HG02981 (cell line): ENCODE results near the gene HOXC11.

Source experiments
- ATAC-seq: cut with Tn5 transposase; IDR thresholded peaks from one replicate; pipeline ENCODE4 v1.9.1; 2021; ENCODE audit warnings: mild to moderate bottlenecking, moderate library complexity; ENCODE audit not compliant: unreplicated experiment

The HOXC11 gene

DNA sequence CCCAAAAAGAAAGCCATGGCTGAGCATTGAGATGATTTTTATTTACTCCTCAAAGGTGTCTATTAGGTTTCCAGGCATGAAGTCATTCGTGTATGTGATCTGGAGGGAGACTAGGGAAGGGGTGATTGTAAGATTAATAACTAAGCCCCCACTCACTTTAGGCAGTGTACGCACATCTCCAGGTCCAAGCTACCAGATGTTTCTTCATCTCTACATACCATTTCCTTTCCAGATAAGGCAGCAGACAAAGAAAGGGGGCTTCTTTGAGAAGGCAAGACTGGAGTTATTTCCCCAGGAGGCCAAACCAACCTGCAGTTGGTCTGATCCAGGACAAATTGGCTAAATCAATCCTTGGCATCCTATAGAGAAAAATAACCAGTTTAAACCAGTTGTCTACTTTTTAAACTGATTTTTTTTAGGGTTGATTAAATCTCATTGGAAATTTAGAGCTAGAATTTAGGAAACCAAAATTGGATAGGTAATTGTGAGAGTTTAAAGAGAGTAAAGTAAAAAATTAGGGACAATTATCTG lies 30.4 kb upstream of the HOXC11 start:
- ATAC-seq: no peak

DNA sequence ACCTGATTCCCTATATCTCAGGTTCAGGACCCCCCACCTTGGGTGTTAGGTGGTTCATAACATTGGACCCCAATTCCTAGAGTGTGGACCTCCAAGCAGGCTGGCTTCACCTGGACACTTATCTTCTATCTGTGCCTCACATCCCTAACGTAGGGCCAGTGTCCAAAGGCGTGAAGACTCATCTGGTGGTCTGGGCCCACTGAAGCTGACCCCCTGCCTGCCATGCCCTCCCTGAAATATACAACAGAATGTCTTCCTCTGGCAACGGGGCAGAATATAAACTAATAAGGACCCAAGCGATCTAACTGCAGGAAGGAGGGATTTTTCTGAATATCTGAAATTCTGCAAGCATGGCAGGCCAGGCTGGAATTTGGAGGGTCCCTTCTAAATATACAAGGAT lies 28.7 kb upstream of the HOXC11 start:
- no peak for ATAC-seq

DNA sequence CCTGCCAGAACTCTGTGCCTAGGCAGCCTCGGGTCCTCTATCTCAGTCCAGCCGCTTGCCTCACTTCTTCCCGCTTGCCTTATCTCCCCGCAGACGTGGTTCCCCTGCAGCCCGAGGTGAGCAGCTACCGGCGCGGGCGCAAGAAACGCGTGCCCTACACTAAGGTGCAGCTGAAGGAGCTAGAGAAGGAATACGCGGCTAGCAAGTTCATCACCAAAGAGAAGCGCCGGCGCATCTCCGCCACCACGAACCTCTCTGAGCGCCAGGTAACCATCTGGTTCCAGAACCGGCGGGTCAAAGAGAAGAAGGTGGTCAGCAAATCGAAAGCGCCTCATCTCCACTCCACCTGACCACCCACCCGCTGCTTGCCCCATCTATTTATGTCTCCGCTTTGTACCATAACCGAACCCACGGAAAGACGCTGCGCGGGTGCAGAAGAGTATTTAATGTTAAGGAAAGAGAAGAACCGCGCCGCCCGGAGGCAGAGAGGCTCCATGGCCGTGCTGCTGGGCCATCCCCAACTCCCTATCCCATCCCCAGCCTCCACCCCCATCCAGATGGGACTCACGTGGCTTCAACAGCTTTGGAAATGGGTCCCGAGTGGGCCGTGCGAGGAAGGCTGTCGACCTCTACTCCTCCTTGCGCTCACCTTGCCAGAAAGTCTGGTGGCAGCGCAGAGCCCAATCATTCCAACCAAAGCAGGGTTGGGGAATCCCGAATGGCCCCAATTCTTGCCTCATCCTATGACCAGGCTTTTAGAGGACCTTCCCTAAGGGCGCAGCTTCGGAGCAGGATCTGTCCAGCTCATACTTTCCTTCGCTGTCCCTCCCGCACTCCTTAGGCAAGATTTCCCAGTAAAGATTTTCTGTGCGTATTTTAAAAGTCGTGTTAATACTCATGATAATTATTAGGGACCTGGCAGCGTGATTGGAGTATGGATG lies 27.7 kb upstream of the HOXC11 start:
- no peak for ATAC-seq

DNA sequence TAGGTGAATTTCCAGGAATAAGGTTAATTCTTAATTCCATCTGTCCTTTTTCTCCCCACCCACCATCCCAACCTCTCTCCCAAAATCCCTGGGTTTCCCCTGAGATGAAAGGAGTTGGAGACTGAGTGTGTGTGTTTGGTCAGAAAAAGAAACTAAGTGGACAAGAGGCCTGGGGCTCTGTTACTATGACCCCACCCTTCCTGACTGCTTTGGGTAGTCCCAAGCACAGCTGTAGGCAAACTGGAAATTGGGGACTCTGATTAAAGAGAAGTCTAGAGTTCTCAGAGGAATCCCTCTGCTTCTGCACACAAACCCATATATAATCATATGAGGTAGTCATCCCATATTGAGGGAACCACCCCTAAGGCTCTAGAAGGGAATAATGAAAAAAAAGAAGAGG lies 25.2 kb upstream of the HOXC11 start:
- ATAC-seq: no peak

DNA sequence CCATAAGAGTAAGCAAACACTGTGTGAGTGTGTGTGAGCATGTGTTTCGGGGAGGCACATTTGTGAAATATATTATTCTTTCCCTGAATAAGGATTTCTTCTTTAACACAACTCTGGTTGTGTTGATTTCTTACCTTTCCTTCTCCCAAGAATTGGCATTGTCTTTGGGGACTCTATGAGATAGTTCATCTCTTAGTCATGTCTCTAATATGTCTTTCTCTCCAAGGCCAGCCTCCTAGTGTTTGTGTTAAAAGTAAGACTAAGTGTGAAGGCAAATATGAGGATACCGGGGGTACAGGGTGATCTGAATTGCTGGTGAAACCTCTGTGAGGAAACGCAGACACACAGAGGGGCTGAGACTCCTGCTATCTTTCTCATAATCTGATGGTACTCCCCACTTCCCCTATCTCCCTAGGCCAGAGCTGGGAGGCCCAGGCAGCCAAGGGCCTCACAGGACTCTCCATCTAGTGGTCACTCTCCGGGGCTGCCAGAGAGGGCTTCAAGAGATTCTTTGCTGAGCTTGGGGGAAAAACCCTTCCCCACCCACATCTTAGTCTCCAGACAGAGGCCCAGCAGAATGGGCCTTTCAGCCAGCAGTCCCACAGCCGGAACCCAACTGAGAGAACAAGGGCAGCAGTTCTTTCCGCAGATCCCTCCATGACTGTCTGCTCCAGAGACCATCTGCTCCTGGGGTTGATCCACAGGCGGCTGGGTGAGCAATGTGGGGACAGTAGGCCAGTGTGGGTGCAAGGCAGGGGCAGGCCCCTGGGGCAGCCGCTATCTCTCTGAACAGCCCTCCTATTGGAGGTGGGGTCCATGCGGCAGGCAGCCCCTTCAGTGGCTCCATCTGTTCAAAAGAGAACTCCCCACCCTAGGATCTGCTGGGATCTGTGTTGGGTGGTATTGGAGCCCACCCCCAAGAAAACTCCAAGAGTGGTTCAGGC lies 24.0 kb upstream of the HOXC11 start:
- ATAC-seq: no peak

DNA sequence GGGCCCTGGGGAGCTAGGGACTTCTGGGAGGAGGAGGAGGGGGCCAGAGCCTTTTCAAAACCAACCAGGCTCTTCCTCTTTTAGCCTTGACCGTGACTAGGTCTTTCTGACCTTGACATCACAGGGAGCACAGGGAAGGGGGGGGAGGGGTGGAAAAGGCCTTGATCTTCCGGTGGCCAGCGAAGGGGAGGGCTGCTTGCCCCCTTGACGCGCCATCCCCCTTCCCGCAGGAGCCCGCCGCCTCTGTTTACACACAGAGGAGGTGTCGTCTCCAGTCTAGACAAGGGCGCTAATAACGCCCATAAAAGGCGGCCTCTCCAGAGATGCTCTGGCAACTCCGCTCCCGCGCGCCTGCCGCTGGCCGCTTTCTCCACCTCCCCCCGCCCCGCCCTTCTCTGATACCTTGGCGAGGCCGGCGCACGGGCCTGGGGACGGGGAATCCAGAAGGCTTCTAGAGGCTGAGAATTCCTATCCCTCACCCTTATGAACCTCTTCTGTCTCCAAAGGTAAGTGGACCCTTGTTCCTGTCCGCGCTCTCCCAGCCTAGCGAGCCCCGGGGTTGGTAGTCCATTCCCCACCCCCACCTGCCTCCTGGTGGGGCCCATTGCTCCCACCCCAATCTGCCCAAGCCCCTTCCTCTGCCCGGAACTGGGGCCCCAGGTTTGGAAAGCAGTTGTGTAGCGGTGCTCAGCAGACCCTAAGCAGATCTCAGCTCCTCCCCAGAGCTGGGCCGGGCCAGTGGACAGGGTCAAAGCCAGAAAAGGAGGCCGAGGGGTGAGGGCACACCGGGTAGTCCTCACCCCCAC lies 23.1 kb upstream of the HOXC11 start:
- no peak for ATAC-seq

DNA sequence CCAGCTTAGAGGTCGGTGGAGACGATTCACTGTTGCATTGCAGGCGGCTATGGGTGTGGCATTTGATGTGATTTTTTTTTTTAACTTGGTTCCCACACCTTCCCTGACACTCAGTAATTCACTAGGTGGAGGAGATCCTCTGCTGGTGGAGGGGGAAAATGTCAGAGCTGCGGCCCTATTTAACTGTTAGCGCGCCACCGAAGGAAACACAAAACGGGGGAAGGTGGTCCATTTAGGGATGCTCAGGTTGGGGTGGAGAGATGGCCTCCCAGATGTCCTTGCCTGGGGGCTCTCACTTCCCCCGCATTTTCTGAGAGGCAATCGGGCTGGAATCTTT lies 22.5 kb upstream of the HOXC11 start:
- ATAC-seq: no peak

DNA sequence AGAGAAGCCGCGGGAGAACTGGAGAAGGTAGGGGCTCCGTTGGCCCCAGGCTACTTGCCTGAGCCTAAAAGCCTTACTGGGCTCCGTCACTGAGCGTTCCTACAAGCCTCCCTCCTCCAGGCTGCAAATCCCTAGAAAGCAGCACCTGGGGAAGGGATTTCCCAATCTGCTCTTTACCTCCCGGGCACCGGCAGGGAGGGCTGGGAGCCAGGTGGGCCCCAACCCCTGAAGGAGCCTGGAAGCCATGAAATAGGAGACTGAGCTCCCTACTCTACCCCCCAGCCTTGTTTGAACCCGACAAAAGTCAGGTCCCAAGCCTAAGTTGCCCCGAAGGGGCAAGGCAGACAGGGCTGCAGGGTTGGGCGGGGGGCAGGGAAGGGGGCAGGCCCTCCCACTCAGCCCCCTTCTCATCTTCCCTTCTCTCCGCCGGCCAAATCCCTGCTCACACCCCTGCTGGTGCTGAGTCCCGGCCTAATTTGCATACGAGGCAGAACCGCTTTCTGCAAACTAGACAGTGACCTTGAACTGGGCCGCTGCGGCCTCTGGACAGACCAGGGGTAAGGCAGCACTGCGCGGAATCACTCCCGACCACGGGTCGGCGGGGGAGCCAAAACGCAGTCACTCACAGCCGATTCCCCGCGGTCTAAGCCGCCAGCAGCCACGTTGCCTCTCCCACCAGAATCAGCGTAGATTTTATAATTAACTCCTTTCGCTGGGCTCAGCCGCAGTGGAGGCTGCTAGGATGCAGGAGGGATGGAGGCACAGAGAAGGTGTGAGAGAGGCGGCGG lies 21.9 kb upstream of the HOXC11 start:
- ATAC-seq: no peak

DNA sequence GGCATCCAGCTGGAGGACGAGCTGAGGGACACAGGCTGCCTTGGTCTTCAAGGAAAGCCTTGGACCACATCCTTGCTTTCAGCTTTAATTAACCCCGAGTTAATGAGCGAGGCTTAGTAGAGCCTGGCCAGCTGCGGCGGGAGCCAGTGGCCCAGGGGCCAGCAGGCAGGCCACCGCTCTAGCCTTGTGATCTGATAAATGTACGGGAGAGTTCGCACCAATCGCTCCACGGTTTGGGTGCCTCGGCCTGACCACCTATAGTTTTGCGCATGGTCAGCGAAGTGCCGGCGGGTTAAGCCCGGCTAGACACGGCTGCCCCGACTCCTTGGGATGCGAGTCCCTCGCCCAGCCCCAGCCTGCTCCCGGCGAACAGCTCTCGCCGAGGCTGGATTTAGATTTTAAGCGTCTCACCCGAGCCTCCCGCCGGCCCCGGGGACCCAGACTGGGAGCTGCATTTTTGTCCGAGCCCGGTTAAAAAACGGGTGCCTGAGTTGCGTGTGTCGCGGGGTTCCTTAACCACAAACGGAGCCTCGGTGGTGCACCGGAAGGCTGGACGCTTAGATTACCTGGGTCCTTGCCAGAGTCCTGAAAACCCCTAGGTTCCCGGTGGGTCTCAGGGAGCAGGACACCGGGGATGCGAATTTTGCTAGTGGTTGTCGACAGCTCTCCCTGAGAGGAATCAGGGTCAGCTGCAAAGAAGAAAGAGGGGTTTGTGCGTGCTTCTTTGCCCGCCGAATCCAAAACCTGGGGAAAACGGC lies 21.2 kb upstream of the HOXC11 start:
- ATAC-seq: no peak

DNA sequence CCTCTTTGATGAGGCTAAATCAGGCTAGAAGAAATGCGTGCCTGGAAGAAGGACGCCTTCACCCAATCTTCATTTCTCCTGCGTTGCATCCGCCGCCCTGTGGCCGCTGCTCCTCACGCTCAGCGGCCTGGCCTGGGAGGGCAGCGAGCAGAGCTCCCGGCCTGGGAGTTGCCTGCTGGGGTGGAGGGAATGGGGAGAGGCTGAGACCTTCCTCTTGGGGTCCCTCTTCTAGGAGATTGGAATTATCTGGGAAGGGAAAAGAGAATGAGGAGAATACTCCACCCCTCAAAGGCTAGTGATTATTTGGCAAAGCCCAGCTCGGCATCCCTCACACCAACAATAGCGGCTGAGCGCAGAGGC lies 20.6 kb upstream of the HOXC11 start:
- no peak for ATAC-seq

DNA sequence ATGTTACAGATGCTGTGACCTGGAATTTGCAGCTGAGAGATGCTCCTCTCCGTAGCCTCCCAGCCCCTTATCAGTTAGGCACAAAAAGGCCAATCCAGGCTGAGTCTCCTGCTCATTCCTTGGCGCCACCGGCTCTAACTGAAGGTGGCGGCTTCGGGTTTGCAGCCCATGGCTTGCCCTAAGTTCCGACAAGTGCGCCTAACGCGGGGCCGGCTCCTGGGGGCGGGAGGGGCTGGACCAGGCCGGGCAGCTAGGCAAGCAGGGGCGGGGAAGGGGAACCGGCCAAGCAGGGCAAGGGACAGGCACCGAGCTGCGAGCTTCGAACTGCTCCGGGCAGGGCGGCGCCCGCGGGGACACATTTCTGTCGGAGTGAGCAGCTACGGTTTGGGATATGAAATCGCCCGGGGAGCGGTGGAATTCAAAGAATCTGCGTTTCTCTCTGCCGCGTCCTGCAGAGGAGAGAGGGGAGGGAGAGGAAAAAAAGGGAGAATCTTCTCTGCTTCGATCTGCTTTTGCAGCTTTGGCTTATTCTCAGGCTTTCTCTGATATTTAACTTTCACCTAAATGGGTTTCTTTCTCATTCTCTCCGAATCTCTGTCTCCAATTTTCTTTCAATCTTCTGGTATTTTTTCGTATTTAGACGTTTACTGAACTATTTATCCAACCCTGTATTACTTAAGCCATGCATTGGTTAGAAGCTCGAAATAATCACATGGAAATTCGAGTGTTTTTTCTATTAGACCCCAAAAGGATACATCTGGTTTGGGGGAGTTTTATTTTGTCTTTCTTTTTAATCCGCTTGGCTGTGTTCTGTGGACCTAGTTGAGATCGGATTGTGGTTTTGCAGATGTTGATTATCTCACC lies 19.8 kb upstream of the HOXC11 start:
- ATAC-seq: no peak

DNA sequence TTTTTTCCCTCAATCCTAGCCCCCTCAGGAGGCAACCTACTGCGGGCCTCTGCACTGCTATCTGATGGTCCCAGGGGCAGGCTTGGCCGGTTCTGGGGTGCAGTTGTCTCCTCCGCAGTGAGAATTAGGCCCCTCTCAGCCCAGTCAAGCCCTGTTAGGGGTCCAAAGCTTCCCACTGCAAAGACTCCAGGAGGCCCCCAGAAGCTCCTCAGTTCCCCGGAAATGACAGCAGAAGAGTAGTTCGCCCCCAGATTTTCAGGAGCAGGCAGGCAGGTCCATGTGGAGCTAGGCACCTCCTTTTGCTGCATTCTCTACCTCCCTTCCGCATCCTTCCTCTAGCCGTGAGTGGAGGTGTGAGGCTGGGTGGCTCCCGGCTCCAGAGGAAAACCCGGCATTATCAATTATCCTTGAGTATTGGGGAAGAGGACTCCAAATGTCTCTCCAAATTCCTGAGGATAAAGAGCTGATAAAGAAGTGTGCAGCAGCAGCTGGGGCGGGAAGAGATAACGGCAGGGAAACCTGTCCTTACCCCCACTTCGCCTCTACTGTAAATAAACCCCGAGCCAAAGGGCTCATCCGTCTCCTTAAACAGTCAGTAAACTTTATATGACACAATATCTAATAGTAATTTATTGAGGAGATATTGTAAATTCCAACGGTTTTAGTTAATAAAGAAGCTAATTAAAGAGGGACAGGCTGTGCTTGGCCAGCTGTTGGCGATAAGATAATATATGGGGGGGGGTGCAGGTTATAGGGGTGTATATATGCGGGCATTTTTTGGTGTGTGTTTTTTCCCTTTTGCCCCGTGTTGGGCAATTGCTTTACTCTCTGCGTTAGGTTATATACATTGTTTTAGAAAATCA lies 18.9 kb upstream of the HOXC11 start:
- ATAC-seq: no peak

DNA sequence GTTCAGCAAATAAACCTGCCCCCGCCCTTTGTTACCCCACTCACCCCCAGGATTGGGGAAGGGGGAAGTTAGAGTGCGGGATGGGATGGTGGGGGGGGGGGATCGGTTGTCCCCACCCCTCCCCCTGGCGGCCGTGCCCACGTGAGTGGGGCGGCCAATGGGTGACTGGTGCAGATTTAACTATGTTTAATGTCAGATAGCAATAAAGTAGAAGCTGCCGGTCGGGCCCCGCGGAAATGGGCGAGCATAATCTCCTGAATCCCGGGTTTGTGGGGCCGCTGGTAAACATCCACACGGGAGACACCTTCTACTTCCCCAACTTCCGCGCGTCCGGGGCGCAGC lies 18.3 kb upstream of the HOXC11 start, which contains the start of gene HOXC12:
Gene HOXC12, plus strand, starts transcription at position 210 of the 342 bp plus-strand sequence. Its CDS starts 27 bp downstream, at position 237.
- ATAC-seq: no peak

DNA sequence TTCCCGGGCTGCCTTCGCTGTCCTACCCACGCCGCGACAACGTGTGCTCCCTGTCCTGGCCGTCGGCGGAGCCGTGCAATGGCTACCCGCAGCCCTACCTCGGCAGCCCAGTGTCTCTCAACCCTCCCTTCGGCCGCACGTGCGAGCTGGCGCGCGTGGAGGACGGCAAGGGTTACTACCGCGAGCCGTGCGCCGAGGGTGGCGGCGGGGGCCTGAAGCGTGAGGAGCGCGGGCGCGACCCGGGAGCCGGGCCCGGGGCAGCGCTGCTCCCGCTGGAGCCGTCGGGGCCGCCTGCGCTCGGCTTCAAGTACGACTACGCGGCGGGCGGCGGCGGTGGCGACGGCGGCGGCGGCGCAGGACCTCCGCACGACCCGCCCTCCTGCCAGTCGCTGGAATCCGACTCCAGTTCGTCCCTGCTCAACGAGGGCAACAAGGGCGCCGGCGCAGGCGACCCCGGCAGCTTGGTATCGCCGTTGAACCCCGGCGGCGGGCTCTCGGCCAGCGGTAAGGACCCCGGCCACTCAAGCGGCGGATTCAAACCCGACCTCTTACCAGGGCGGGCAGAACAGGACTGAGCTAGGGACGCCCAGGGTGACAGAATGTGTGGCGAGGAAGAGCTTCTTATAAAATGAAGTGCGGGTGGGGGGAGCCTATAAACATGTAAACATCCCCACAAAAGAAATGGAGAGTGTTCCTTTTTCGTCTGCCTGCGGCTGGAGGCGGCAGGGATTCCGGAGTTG lies 17.7 kb upstream of the HOXC11 start:
- ATAC-seq: no peak

DNA sequence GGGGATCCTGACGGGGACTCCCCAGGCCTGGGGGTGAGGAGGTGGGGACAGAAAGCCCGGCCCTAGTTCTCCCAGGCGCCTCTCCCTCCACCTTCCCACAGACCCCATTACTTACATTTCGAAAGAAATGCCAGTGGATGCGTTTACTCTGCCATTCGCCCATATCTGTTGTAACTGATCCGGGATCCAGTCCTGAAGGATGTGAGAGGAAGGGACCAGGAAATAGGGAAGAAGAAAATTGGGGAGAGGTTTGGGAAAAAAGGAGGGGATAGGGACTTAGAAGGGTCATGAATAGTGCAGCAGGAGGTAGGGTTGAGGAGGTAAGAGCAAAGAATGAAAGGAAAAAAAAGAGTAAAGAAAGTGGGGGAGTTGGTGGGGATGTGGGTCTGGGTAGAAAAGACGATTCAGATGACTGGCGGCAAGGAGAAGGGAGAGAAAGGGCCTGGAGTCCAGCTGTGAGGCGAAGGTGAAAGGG lies 17.1 kb upstream of the HOXC11 start:
- no peak for ATAC-seq

DNA sequence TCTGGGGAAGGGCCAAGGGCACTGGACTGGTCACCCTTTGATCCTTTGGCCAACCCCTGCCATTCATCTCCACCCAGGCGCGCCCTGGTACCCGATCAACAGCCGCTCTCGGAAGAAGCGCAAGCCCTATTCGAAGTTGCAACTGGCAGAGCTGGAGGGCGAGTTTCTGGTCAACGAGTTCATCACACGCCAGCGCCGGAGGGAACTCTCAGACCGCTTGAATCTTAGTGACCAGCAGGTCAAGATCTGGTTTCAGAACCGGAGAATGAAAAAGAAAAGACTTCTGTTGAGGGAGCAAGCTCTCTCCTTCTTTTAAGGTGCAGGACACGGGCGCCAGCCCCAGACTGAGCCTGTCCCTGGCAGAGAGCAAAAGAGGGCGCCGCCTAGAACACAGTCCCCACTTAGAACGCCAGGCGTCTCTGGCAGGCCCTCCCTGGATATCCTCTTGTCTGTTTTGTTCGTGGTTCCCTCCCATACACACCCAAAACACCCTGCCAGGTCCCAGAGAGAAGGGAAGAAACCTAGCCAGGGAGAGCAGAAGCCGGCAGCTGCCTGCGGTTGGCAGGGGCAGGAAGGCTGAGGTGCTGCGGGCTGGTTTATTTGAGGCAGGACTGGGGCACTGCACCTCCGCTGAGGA lies 16.6 kb upstream of the HOXC11 start:
- ATAC-seq: no peak
